ENCODE results near the gene HEMK1. TPM values are rescaled to one million over a fixed set of nuclear protein-coding genes. Genes with fewer than 3 reads are reported as not detected.

The HEMK1 gene
- total RNA-seq, 1 experiment from 2014 or later: 12.5 TPM

- Histone ChIP-seq H2BK12ac (ENCODE audit: insufficient read length, low read depth, low read length) (no peak overlapping the region), H4K91ac (ENCODE audit: insufficient read length, low read depth, low read length) (no peak overlapping the region), H3K18ac (ENCODE audit: insufficient read length, low read depth, low read length) (no peak overlapping the region), H4K8ac (replicated peaks; ENCODE audit: insufficient read length, low read depth, low read length) (no peak overlapping the region), H4K5ac (ENCODE audit: insufficient read length, low read depth, low read length) (no peak overlapping the region), H3K79me2 (ENCODE audit: insufficient read depth, low read length) (no peaks in the 10 kb centered on the region), H3K23ac (ENCODE audit: insufficient read length, low read depth, low read length) (no peak overlapping the region), H3K9ac (ENCODE audit: extremely low read depth, insufficient read length, low read length) (peak overlapping the region; percentile 21), H2BK15ac (ENCODE audit: low read depth, low read length) (no peak overlapping the region), H2BK120ac (ENCODE audit: low read depth, low read length, poor library complexity, severe bottlenecking) (no peak overlapping the region), H2BK5ac (ENCODE audit: insufficient read length, low read length) (no peak overlapping the region), H3K9me3 (ENCODE audit: control insufficient read depth, low read depth, low read length) (no peaks in the 10 kb centered on the region), H3K4me1 (ENCODE audit: insufficient read depth, low read length) (no peaks in the 10 kb centered on the region), H2BK20ac (ENCODE audit: low read depth, low read length, poor library complexity, severe bottlenecking) (no peak overlapping the region), H3K4ac (ENCODE audit: low read depth, low read length) (no peak overlapping the region), H3K79me1 (ENCODE audit: insufficient read depth, low read depth, low read length, poor library complexity, severe bottlenecking) (no peaks in the 10 kb centered on the region), H3K56ac (ENCODE audit: insufficient read length, low read depth, low read length) (no peak overlapping the region), H2AFZ (ENCODE audit: low read length) (no peak overlapping the region), H3K27me3 (ENCODE audit: insufficient read depth, low read length) (peaks cover 8% of the 10 kb centered on the region; the same call in 1 of the 2 replicates), H3K27ac (ENCODE audit: insufficient read length, low read depth, low read length) (no peak overlapping the region), H3K4me2 (ENCODE audit: insufficient read depth, insufficient read length, low read length) (peak overlapping the region; percentile 66), H3T11ph (ENCODE audit: low read length) (no peak overlapping the region), H4K20me1 (ENCODE audit: control insufficient read depth, insufficient read depth, insufficient read length) (no peaks in the 10 kb centered on the region), H3K14ac (ENCODE audit: insufficient read depth, low read length) (no peak overlapping the region), H3K23me2 (ENCODE audit: insufficient read length, low read depth, low read length, poor library complexity, severe bottlenecking) (peaks cover 23% of the 10 kb centered on the region), H2AK5ac (ENCODE audit: insufficient read length, low read length) (no peak overlapping the region)
- DNase-seq: no peak
- WGBS (ENCODE audit: extremely low coverage, insufficient read length, low lambda C conversion rate): no CpG with 5 or more reads among the region's 29 CpGs
- Mint-ChIP-seq H3K4me1 (peaks cover 24 to 26% of the 10 kb centered on the region in 2 experiments), H3K27ac (peak overlapping the region in 1 of 3 experiments; percentile 22; a peak in 1 of 7 replicates), H3K9me3 (no peaks in the 10 kb centered on the region), H3K27me3 (ENCODE audit: low read depth) (peaks cover 50% of the 10 kb centered on the region), H3K36me3 (ENCODE audit: insufficient read depth in 1 of 3, low read depth in 3 of 3) (peaks cover 0 to 1% (median 0%) of the 10 kb centered on the region in 3 experiments; a peak in 2 of 7 replicates), H3K4me3 (peak overlapping the region; percentile 72 to 83)
- no peak for TF ChIP-seq CTCF (conservative IDR thresholded peaks at IDR 0.05)
Observed at GRCh38 chr3:50612234-50612882, 43.0 kb downstream of the HEMK1 start.

Measured in H9 (cell line).